ENCODE results near the gene ZDHHC20. TPM values are rescaled to one million over a fixed set of nuclear protein-coding genes. Genes with fewer than 3 reads are reported as not detected.

The ZDHHC20 gene
- total and polyA plus RNA-seq, 10 of the 15 experiments (the other 5 are each of a cell fraction or from before 2014, with no cell fraction given) = 8.6 to 57.8 (median 41.7) TPM

GRCh38 chr13:21443171-21443570, 15.9 kb downstream of the ZDHHC20 start:
- POLR2A ChIA-PET = interaction anchor here (1.3 kb wide), 1 partner anchor 14 kb away, joined by 3 read pairs; no protein-coding TSS in a partner anchor
- Histone ChIP-seq H2AFZ (ENCODE audit: control insufficient read depth, low read depth, low read length) (no peak overlapping the region), H3K27ac (ENCODE audit: control insufficient read depth, insufficient read depth) (no peak overlapping the region), H3K79me2 (ENCODE audit: control insufficient read depth, insufficient read depth, low read length) (peaks cover 20% of the 10 kb centered on the region), H3K9me3 (replicated peaks; ENCODE audit: control insufficient read depth, insufficient read depth, low read length) (peaks cover 7% of the 10 kb centered on the region), H3K36me3 (ENCODE audit: control insufficient read depth in 2 of 2, insufficient read depth in 2 of 2, low read length in 1 of 2) (no peaks in the 10 kb centered on the region), H3K4me2 (ENCODE audit: control insufficient read depth, insufficient read depth) (no peak overlapping the region), H4K20me1 (ENCODE audit: control insufficient read depth, insufficient read depth) (no peaks in the 10 kb centered on the region), H3K27me3 (replicated peaks in 1 of 2; ENCODE audit: control insufficient read depth in 2 of 2, insufficient read depth in 2 of 2, low read length in 1 of 2) (no peaks in the 10 kb centered on the region), H3K4me1 (ENCODE audit: control insufficient read depth, insufficient read depth, low read length) (no peaks in the 10 kb centered on the region), H3K4me3 (no peak overlapping the region), H3K9ac (ENCODE audit: control insufficient read depth, insufficient read depth, low read length) (no peak overlapping the region)
- TF ChIP-seq STAT3 (IDR thresholded peaks at IDR 0.05; ENCODE audit: low read depth, low read length) (no peak), CEBPB (IDR thresholded peaks at IDR 0.05; ENCODE audit: borderline replicate concordance in 1 of 2, low read depth in 2 of 2, low read length in 2 of 2) (no peak), NFXL1 (IDR thresholded peaks at IDR 0.05; ENCODE audit: borderline replicate concordance) (no peak), ZSCAN29 (IDR thresholded peaks at IDR 0.05) (no peak), BCL11A (IDR thresholded peaks at IDR 0.05; ENCODE audit: low read depth, low read length) (no peak), ATF2 (IDR thresholded peaks at IDR 0.05; ENCODE audit: low read length) (no peak), NFIC (IDR thresholded peaks at IDR 0.05; ENCODE audit: low read depth, low read length) (no peak), JUNB (IDR thresholded peaks at IDR 0.05) (no peak), RELB (IDR thresholded peaks at IDR 0.05; ENCODE audit: low read depth) (no peak), IRF4 (IDR thresholded peaks at IDR 0.05; ENCODE audit: low read depth, low read length) (no peak), SMAD5 (IDR thresholded peaks at IDR 0.05; ENCODE audit: low read depth) (no peak), TCF12 (IDR thresholded peaks at IDR 0.05; ENCODE audit: low read depth, low read length) (no peak), FOS (IDR thresholded peaks at IDR 0.05; ENCODE audit: borderline replicate concordance, extremely low read depth, insufficient read length) (no peak), SIX5 (IDR thresholded peaks at IDR 0.05; ENCODE audit: low read depth, low read length, severe bottlenecking) (no peak), MEF2B (IDR thresholded peaks at IDR 0.05; ENCODE audit: partially characterized antibody, poor library complexity, severe bottlenecking) (no peak), ZBTB4 (CRISPR knock-in tag; IDR thresholded peaks at IDR 0.05) (no peak), NR2C2 (IDR thresholded peaks at IDR 0.05; ENCODE audit: borderline replicate concordance, control insufficient read depth, insufficient read length, low read depth) (no peak), ZZZ3 (IDR thresholded peaks at IDR 0.05; ENCODE audit: control insufficient read depth, insufficient read length, low read depth) (no peak)
- 60% methylated on average over 1 of the region's 1 CpG for WGBS (ENCODE audit: insufficient coverage, insufficient replicate concordance, low lambda C conversion rate, missing lambda C conversion rate)
- DNase-seq (ENCODE audit: low read depth, low spot score) = no peak
- TSS peak; percentile 3 for BruUV-seq (replicated peaks)
- ATAC-seq = no peak
- FAIRE-seq = peak; percentile 52
- SMC1A ChIA-PET (ENCODE audit: uncharacterized antibody, unreplicated experiment) = interaction anchor here (0.6 kb wide), 1 partner anchor 93 kb away, joined by 4 read pairs; no protein-coding TSS in a partner anchor
- CTCF ChIA-PET = no interaction called here
- in situ Hi-C loops (cut with MboI) (no loop called here), intact Hi-C loops (cut with micrococcal nuclease; ENCODE audit: unreplicated experiment) (no loop called here)
- RAD21 ChIA-PET (ENCODE audit: unreplicated experiment) = no interaction called here
